IMR-90 (cell line): Measurements from ENCODE around the gene SLC1A7. TPM values are rescaled to one million over a fixed set of nuclear protein-coding genes. Genes with fewer than 3 reads are reported as not detected.
A peak's percentile ranks its signal among the peaks of the same experiment; 100 is the strongest.

Source experiments
- ATAC-seq: fragments of 200-7000 bp; cut with Tn5 transposase; 2 replicates; pipeline ENCODE4 v1.9.1; 2020; ENCODE audit warnings: low read depth, mild to moderate bottlenecking, moderate library complexity
- BruUV-seq: library from RNA; stranded (reverse); fragments of 400-500 nt; replicated peaks from 2 replicates; lab custom pipeline; 2021; lab: Mats Ljungman, UMichigan
- CTCF ChIA-PET: fragments of 300-600 bp; formaldehyde crosslinking; extraction: SDS; loops from one replicate; lab custom pipeline; 2021; ENCODE audit warnings: antibody characterized with exemption; lab: Yijun Ruan, JAX
- POLR2A ChIA-PET: fragments of 300-600 bp; sonication (Branson Sonifier 250); formaldehyde crosslinking; loops from one replicate; lab custom pipeline; 2022; ENCODE audit warnings: antibody characterized with exemption; ENCODE audit not compliant: unreplicated experiment; lab: Charles Lee
- DNase-seq: peaks from one replicate; pipeline ENCODE4 v3.0.0; 2013
- H2AFZ ChIP-seq: replicated peaks from 2 replicates; pipeline ENCODE3; 2013; ENCODE audit warnings: low read length, mild to moderate bottlenecking; ENCODE audit not compliant: poor library complexity
- H2AK5ac ChIP-seq: 2 replicates; pipeline ENCODE4 v1.6.1; 2013; ENCODE audit warnings: low read depth, low read length, inconsistent platforms
- H2AK9ac ChIP-seq: replicated peaks from 2 replicates; pipeline ENCODE3; 2013; ENCODE audit warnings: mild to moderate bottlenecking, low read depth, low read length, moderate library complexity; ENCODE audit not compliant: poor library complexity
- H2BK120ac ChIP-seq: 2 replicates; pipeline ENCODE4 v1.6.1; 2013; ENCODE audit warnings: low read depth, low read length, inconsistent platforms
- H2BK15ac ChIP-seq: 3 replicates; pipeline ENCODE4 v1.6.1; 2013; ENCODE audit warnings: low read depth, low read length, inconsistent platforms
- H2BK20ac ChIP-seq: 2 replicates; pipeline ENCODE4 v1.6.1; 2013; ENCODE audit warnings: low read depth, mild to moderate bottlenecking, inconsistent platforms, low read length, moderate library complexity
- H2BK5ac ChIP-seq: 2 replicates; pipeline ENCODE4 v1.6.1; 2013; ENCODE audit warnings: mild to moderate bottlenecking, low read depth, low read length, inconsistent platforms; ENCODE audit not compliant: poor library complexity, severe bottlenecking
- H3K14ac ChIP-seq: replicated peaks from 2 replicates; pipeline ENCODE4 v1.6.1; 2013; ENCODE audit warnings: low read depth, low read length, inconsistent platforms
- H3K18ac ChIP-seq: 2 replicates; pipeline ENCODE4 v1.6.1; 2013; ENCODE audit warnings: low read depth, low read length, control low read depth
- H3K23ac ChIP-seq: 2 replicates; pipeline ENCODE4 v1.6.1; 2013; ENCODE audit warnings: low read depth, low read length, inconsistent platforms
- H3K27ac ChIP-seq: 2 replicates; pipeline ENCODE4 v1.5.1; 2013; ENCODE audit warnings: mild to moderate bottlenecking, control low read depth, low read length; ENCODE audit not compliant: insufficient read depth
- H3K27me3 ChIP-seq: 2 replicates; pipeline ENCODE4 v1.6.1; 2013; ENCODE audit warnings: low read length; ENCODE audit not compliant: control insufficient read depth, insufficient read depth
- H3K36me3 ChIP-seq: 2 replicates; pipeline ENCODE4 v1.6.1; 2013; ENCODE audit warnings: low read length, mixed read lengths; ENCODE audit not compliant: control insufficient read depth, insufficient read depth
- H3K4ac ChIP-seq: 2 replicates; pipeline ENCODE4 v1.6.1; 2013; ENCODE audit warnings: low read depth, low read length, inconsistent platforms
- H3K4me1 ChIP-seq: 2 replicates; pipeline ENCODE4 v1.6.1; 2013; ENCODE audit warnings: low read length, mixed read lengths; ENCODE audit not compliant: control insufficient read depth, insufficient read depth
- H3K4me2 ChIP-seq: 2 replicates; pipeline ENCODE4 v1.6.1; 2013; ENCODE audit warnings: low read depth, mild to moderate bottlenecking, control low read depth, low read length, moderate library complexity
- H3K4me3 ChIP-seq: 2 replicates; pipeline ENCODE4 v1.5.1; 2013; ENCODE audit warnings: low read depth, mild to moderate bottlenecking, control low read depth, low read length, moderate library complexity; ENCODE audit not compliant: insufficient read depth
- H3K56ac ChIP-seq: 2 replicates; pipeline ENCODE4 v1.6.1; 2013; ENCODE audit warnings: low read length, inconsistent platforms; ENCODE audit not compliant: insufficient read depth; ENCODE audit errors: extremely low read depth
- H3K79me1 ChIP-seq, 2 experiments: 2 replicates each; pipeline ENCODE4 v1.6.1; 2013; ENCODE audit warnings: low read length in 2 of 2, inconsistent platforms in 1 of 2, low read depth in 1 of 2
- H3K9ac ChIP-seq: 2 replicates; pipeline ENCODE4 v1.6.1; 2013; ENCODE audit warnings: low read depth, low read length, control low read depth
- H3K9me1 ChIP-seq: 2 replicates; pipeline ENCODE4 v1.6.1; 2013; ENCODE audit warnings: low read length, inconsistent platforms; ENCODE audit not compliant: insufficient read depth
- H3K9me3 ChIP-seq: 2 replicates; pipeline ENCODE4 v1.6.1; 2013; ENCODE audit warnings: low read length; ENCODE audit not compliant: control insufficient read depth, insufficient read depth
- H4K20me1 ChIP-seq: 2 replicates; pipeline ENCODE4 v1.6.1; 2013; ENCODE audit warnings: low read length, inconsistent platforms; ENCODE audit not compliant: insufficient read depth
- H4K5ac ChIP-seq: 2 replicates; pipeline ENCODE4 v1.6.1; 2013; ENCODE audit warnings: mild to moderate bottlenecking, low read depth, low read length, control low read depth
- H4K8ac ChIP-seq, 2 experiments: 2 replicates each; pipeline ENCODE4 v1.6.1; 2013; ENCODE audit warnings: low read depth in 2 of 2, low read length in 2 of 2, control low read depth in 1 of 2, inconsistent platforms in 1 of 2
- H4K91ac ChIP-seq: 2 replicates; pipeline ENCODE4 v1.6.1; 2013; ENCODE audit warnings: low read depth, low read length, inconsistent platforms; ENCODE audit not compliant: insufficient read depth
- BHLHE40 ChIP-seq: fragments of 150-350 bp; IDR thresholded peaks from 2 replicates; pipeline ENCODE4 v1.6.1; 2016; ENCODE audit warnings: mild to moderate bottlenecking, low read depth, low read length
- ELK1 ChIP-seq: fragments of 150-350 bp; IDR thresholded peaks from 2 replicates; pipeline ENCODE4 v1.6.1; 2016; ENCODE audit warnings: low read depth, mild to moderate bottlenecking, low read length, moderate library complexity, borderline replicate concordance
- FOS ChIP-seq: fragments of 150-350 bp; IDR thresholded peaks from 2 replicates; pipeline ENCODE4 v1.6.1; 2016; ENCODE audit warnings: low read depth, low read length
- MAFK ChIP-seq: IDR thresholded peaks from 2 replicates; pipeline ENCODE4 v1.6.1; 2012; ENCODE audit warnings: low read depth, low read length, improper control_type of control experiment
- MAZ ChIP-seq: IDR thresholded peaks from 2 replicates; pipeline ENCODE4 v1.6.1; 2012; ENCODE audit warnings: low read depth, mild to moderate bottlenecking, low read length, improper control_type of control experiment, moderate library complexity, borderline replicate concordance
- MXI1 ChIP-seq: IDR thresholded peaks from 2 replicates; pipeline ENCODE4 v1.6.1; 2012; ENCODE audit warnings: low read depth, mild to moderate bottlenecking, low read length, moderate library complexity, borderline replicate concordance
- NFE2L2 ChIP-seq: fragments of 150-350 bp; IDR thresholded peaks from 2 replicates; pipeline ENCODE4 v1.6.1; 2016; ENCODE audit warnings: low read depth, mild to moderate bottlenecking, low read length
- POLR2A ChIP-seq: IDR thresholded peaks from 2 replicates; pipeline ENCODE4 v1.6.1; 2012; ENCODE audit warnings: mild to moderate bottlenecking, low read depth, low read length
- RAD21 ChIP-seq: IDR thresholded peaks from 2 replicates; pipeline ENCODE4 v1.6.1; 2012; ENCODE audit warnings: low read length, improper control_type of control experiment
- RCOR1 ChIP-seq: IDR thresholded peaks from 2 replicates; pipeline ENCODE4 v1.6.1; 2012; ENCODE audit warnings: mild to moderate bottlenecking, low read length, improper control_type of control experiment; ENCODE audit not compliant: insufficient replicate concordance
- SMC3 ChIP-seq: fragments of 150-350 bp; IDR thresholded peaks from 2 replicates; pipeline ENCODE4 v1.6.1; 2016; ENCODE audit warnings: low read depth, mild to moderate bottlenecking, antibody characterized with exemption, low read length, moderate library complexity
- WGBS, 2 experiments: methylation state at CpG; one replicate each; pipeline versions ENCODE4 v1.1.5 to v1.1.7; 2013; ENCODE audit warnings: missing lambda C conversion rate in 2 of 2; ENCODE audit not compliant: insufficient read length in 1 of 2; ENCODE audit errors: extremely low coverage in 2 of 2; 5-methylcytosine and 5-hydroxymethylcytosine counted together
- dilution Hi-C: fragments of 300-500 bp; cut with HindIII; formaldehyde crosslinking; loops from one replicate; pipeline ENCODE4 v1.14.3; 2018; ENCODE audit warnings: low sequenced_read_pairs; ENCODE audit not compliant: unreplicated experiment
- in situ Hi-C: fragments of 300-500 bp; cut with MboI; formaldehyde crosslinking; loops from 3 replicates; pipeline ENCODE4 v1.14.3; 2019; ENCODE audit warnings: low sequenced_read_pairs, inconsistent platforms, mixed read lengths
- intact Hi-C: fragments of 100-400 bp; cut with micrococcal nuclease; formaldehyde crosslinking; loops from 2 replicates; pipeline ENCODE4 v1.10.0; 2022
- polyA plus RNA-seq, 3 experiments: library from polyadenylated mRNA; depleted of rRNA; stranded (reverse); fragments of >200 nt; gene quantifications; 2 replicates each; pipeline ENCODE4 v1.2.3, GENCODE V29; 2012; ENCODE audit warnings: low replicate concordance in 1 of 3
- total RNA-seq: library from RNA; depleted of rRNA; stranded (reverse); fragments of >200 nt; gene quantifications from 2 replicates; pipeline ENCODE4 v1.2.3, GENCODE V29; 2012
- TF ChIP-seq, protein P1 (sequence below): conservative IDR thresholded peaks from 2 replicates; pipeline ENCODE4 v1.5.1; 2012; ENCODE audit warnings: mild to moderate bottlenecking, low read depth, low read length, improper control_type of control experiment
- TF ChIP-seq, protein P2 (sequence below): fragments of 150-350 bp; IDR thresholded peaks from 2 replicates; pipeline ENCODE4 v1.6.1; 2017; ENCODE audit warnings: mild to moderate bottlenecking, antibody characterized with exemption, low read length, low read depth

SLC1A7 gene
- total and polyA plus RNA-seq, 2 of the 4 experiments (the other 2 are of a cell fraction): 0.05 TPM; not detected in 1

- Histone ChIP-seq H2AK5ac (peak overlapping the region; percentile 85; the same call in 1 of the 2 replicates), H4K20me1 (no peaks in the 10 kb centered on the region), H4K91ac (no peak overlapping the region), H3K56ac (no peak overlapping the region), H3K27me3 (no peaks in the 10 kb centered on the region), H3K79me1 (no peaks in the 10 kb centered on the region), H2BK15ac (peak overlapping the region; percentile 29; the same call in 2 of the 3 replicates), H3K4me2 (no peak overlapping the region; the same call in 1 of the 2 replicates), H3K4me3 (no peak overlapping the region), H3K9ac (no peak overlapping the region), H2BK5ac (peak overlapping the region; percentile 81), H3K18ac (no peak overlapping the region), H2BK20ac (peak overlapping the region; percentile 18; the same call in 1 of the 2 replicates), H3K4ac (peak overlapping the region; percentile 100), H3K9me3 (peaks cover 4% of the 10 kb centered on the region), H4K5ac (0 out of 2 replicates have a peak overlapping the region, but pooled peaks have one; percentile 16), H3K4me1 (peaks cover 18% of the 10 kb centered on the region), H2BK120ac (peak overlapping the region; percentile 99), H4K8ac (peak overlapping the region in 1 of 2 experiments; percentile 91; a peak in 2 of 4 replicates), H3K23ac (0 out of 2 replicates have a peak overlapping the region, but pooled peaks have one; percentile 19), H2AK9ac (no peak overlapping the region), H3K9me1 (peaks cover 31% of the 10 kb centered on the region), H3K36me3 (no peaks in the 10 kb centered on the region), H2AFZ (peak overlapping the region; percentile 16), H3K27ac (peak overlapping the region; percentile 92; the same call in 1 of the 2 replicates), H3K14ac (peak overlapping the region; percentile 40; the same call in 1 of the 2 replicates)
- no TSS peak for BruUV-seq
- CTCF ChIA-PET: interaction anchor here (0.6 to 1.2 kb wide), 3 partner anchors 28 to 661 kb away, joined by 3 to 4 read pairs (median 3); no protein-coding TSS in a partner anchor
- intact Hi-C loops: loop anchor here (2.0 kb wide), 1 partner anchor 27 kb away; no protein-coding TSS in a partner anchor
- POLR2A ChIA-PET: interaction anchor here (1.9 kb wide), 1 partner anchor 10 kb away, joined by 7 read pairs; no protein-coding TSS in a partner anchor
- WGBS, 2 experiments: no CpG with 5 or more reads among the region's 4 CpGs
- ATAC-seq: peak; percentile 80
- TF ChIP-seq, protein P1, sequence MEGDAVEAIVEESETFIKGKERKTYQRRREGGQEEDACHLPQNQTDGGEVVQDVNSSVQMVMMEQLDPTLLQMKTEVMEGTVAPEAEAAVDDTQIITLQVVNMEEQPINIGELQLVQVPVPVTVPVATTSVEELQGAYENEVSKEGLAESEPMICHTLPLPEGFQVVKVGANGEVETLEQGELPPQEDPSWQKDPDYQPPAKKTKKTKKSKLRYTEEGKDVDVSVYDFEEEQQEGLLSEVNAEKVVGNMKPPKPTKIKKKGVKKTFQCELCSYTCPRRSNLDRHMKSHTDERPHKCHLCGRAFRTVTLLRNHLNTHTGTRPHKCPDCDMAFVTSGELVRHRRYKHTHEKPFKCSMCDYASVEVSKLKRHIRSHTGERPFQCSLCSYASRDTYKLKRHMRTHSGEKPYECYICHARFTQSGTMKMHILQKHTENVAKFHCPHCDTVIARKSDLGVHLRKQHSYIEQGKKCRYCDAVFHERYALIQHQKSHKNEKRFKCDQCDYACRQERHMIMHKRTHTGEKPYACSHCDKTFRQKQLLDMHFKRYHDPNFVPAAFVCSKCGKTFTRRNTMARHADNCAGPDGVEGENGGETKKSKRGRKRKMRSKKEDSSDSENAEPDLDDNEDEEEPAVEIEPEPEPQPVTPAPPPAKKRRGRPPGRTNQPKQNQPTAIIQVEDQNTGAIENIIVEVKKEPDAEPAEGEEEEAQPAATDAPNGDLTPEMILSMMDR: no peak
- TF ChIP-seq MXI1 (no peak), MAZ (no peak; the same call in 1 of the 2 replicates), FOS (no peak), MAFK (peak; percentile 29), BHLHE40 (peak; percentile 49; the same call in 1 of the 2 replicates), NFE2L2 (no peak), RCOR1 (no peak), POLR2A (no peak), RAD21 (no peak), ELK1 (no peak), SMC3 (no peak)
- TF ChIP-seq, protein P2, sequence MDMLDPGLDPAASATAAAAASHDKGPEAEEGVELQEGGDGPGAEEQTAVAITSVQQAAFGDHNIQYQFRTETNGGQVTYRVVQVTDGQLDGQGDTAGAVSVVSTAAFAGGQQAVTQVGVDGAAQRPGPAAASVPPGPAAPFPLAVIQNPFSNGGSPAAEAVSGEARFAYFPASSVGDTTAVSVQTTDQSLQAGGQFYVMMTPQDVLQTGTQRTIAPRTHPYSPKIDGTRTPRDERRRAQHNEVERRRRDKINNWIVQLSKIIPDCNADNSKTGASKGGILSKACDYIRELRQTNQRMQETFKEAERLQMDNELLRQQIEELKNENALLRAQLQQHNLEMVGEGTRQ: no peak
- dilution Hi-C loops: no loop called here
- in situ Hi-C loops: no loop called here
- DNase-seq: peak; percentile 89
These were observed 6.7 kb downstream of the SLC1A7 start for GRCh38 chr1:53135735-53136114.
